HG02884 (cell line): ENCODE data around the gene PDE4C.

Source experiments
- ATAC-seq: cut with Tn5 transposase; IDR thresholded peaks from one replicate; pipeline ENCODE4 v1.9.1; 2021; ENCODE audit warnings: mild to moderate bottlenecking, moderate library complexity; ENCODE audit not compliant: unreplicated experiment

Gene PDE4C

GRCh38 chr19:18254546-18255503, 28.6 kb upstream of the PDE4C start:
- ATAC-seq, result no peak

- ATAC-seq, result no peak
Observed at GRCh38 chr19:18253716-18254115, 27.5 kb upstream of the PDE4C start.

- no peak for ATAC-seq
Observed at GRCh38 chr19:18253130-18253529, 26.9 kb upstream of the PDE4C start.

- ATAC-seq, result no peak
Observed at GRCh38 chr19:18252370-18252717, 26.1 kb upstream of the PDE4C start.

- ATAC-seq, result no peak
Observed at GRCh38 chr19:18251587-18252369, 25.5 kb upstream of the PDE4C start.

GRCh38 chr19:18249834-18250233, 23.6 kb upstream of the PDE4C start:
- ATAC-seq, result no peak

- no peak for ATAC-seq
Observed at GRCh38 chr19:18245297-18245696, 19.1 kb upstream of the PDE4C start.

- ATAC-seq, result no peak
Observed at GRCh38 chr19:18239303-18239702, 13.1 kb upstream of the PDE4C start.

- no peak for ATAC-seq
Observed at GRCh38 chr19:18234194-18234593, 8.0 kb upstream of the PDE4C start.

- no peak for ATAC-seq
Observed at GRCh38 chr19:18233224-18233825, 7.1 kb upstream of the PDE4C start.

- ATAC-seq, result no peak
Observed at GRCh38 chr19:18232540-18233223, 6.4 kb upstream of the PDE4C start.

- ATAC-seq, result no peak
Observed at GRCh38 chr19:18231775-18232174, 5.5 kb upstream of the PDE4C start.

- ATAC-seq, result no peak
Observed at GRCh38 chr19:18230941-18231734, 4.9 kb upstream of the PDE4C start.

- no peak for ATAC-seq
Observed at GRCh38 chr19:18229915-18230314, 3.7 kb upstream of the PDE4C start.

- no peak for ATAC-seq
Observed at GRCh38 chr19:18229474-18229873, 3.2 kb upstream of the PDE4C start.

GRCh38 chr19:18227781-18228271, 1.6 kb upstream of the PDE4C start:
- ATAC-seq, result no peak

GRCh38 chr19:18226956-18227780, 930 bp upstream of the PDE4C start:
- no peak for ATAC-seq

- ATAC-seq, result no peak
Observed at GRCh38 chr19:18225355-18225701, 910 bp downstream of the PDE4C start.
